ENCODE data around the gene RAC3.
A peak's percentile ranks its signal among the peaks of the same experiment; 100 is the strongest.

Gene RAC3

GRCh38 chr17:82063424-82064415, 32.2 kb downstream of the RAC3 start:
- TF ChIP-seq CTCF (IDR thresholded peaks at IDR 0.05; ENCODE audit: insufficient read depth, low read depth, low read length, missing control alignments): no peak
- peak overlapping the region; percentile 83 for H3K4me3 ChIP-seq (ENCODE audit: low read length)
- DNase-seq (ENCODE audit: low read depth): no peak

GRCh38 chr17:82064433-82065192, 33.1 kb downstream of the RAC3 start:
- peak; percentile 53 for DNase-seq (ENCODE audit: low read depth)
- H3K4me3 ChIP-seq (ENCODE audit: low read length): peak overlapping the region; percentile 83
- no peak for TF ChIP-seq CTCF (IDR thresholded peaks at IDR 0.05; ENCODE audit: insufficient read depth, low read depth, low read length, missing control alignments)

- H3K4me3 ChIP-seq (ENCODE audit: low read length): peak overlapping the region; percentile 83
- TF ChIP-seq CTCF (IDR thresholded peaks at IDR 0.05; ENCODE audit: insufficient read depth, low read depth, low read length, missing control alignments): no peak
- no peak for DNase-seq (ENCODE audit: low read depth)
Measured at GRCh38 chr17:82065193-82065637, 33.7 kb downstream of the RAC3 start.

- DNase-seq (ENCODE audit: low read depth): peak; percentile 56
- no peak for TF ChIP-seq CTCF (IDR thresholded peaks at IDR 0.05; ENCODE audit: insufficient read depth, low read depth, low read length, missing control alignments)
- peak within 1 kb of the TSS; percentile 83 for H3K4me3 ChIP-seq (ENCODE audit: low read length)
Measured at GRCh38 chr17:82065638-82066303, 34.3 kb downstream of the RAC3 start, which contains the start of gene DUS1L. DUS1L (minus strand) TSS chr17:82065804; CDS start chr17:82065059, 745 bp downstream.

- TF ChIP-seq CTCF (IDR thresholded peaks at IDR 0.05; ENCODE audit: insufficient read depth, low read depth, low read length, missing control alignments): no peak
- DNase-seq (ENCODE audit: low read depth): no peak
- no peak overlapping the region for H3K4me3 ChIP-seq (ENCODE audit: low read length)
Measured at GRCh38 chr17:82070611-82071010, 39.1 kb downstream of the RAC3 start.

- H3K4me3 ChIP-seq (ENCODE audit: low read length): no peak overlapping the region
- TF ChIP-seq CTCF (IDR thresholded peaks at IDR 0.05; ENCODE audit: insufficient read depth, low read depth, low read length, missing control alignments): no peak
- DNase-seq (ENCODE audit: low read depth): no peak
Measured at GRCh38 chr17:82072827-82073226, 41.3 kb downstream of the RAC3 start.
